DMS 273 (cell line): ENCODE data around the gene CIAO1.
"Not testable (repeated sequence)": the region's sequence is repeated elsewhere in the genome, so short reads cannot be mapped to it uniquely, and the experiment has no call there.

Experiments used
- DNase-seq: peaks from one replicate; lab custom pipeline; 2025; ENCODE audit not compliant: unreplicated experiment; lab: John Stamatoyannopoulos, UW

CIAO1 gene

GRCh38 chr2:96265840-96266679 lies at the start of gene CIAO1, which contains the start of gene TMEM127:
Gene CIAO1, plus strand, starts transcription at chr2:96266225. Its CDS starts 126 bp downstream, at chr2:96266351.
Gene TMEM127, minus strand, starts transcription at chr2:96265997. Its CDS starts 616 bp downstream, at chr2:96265381.
- peak; percentile 99 for DNase-seq

GRCh38 chr2:96218508-96219131 lies 47.4 kb upstream of the CIAO1 start:
- DNase-seq, result no peak

- DNase-seq, result not testable (repeated sequence)
Observed at GRCh38 chr2:96219959-96220358, 46.1 kb upstream of the CIAO1 start.

- not testable (repeated sequence) for DNase-seq
Observed at GRCh38 chr2:96221106-96221505, 44.9 kb upstream of the CIAO1 start.

GRCh38 chr2:96225016-96225533 lies 41.0 kb upstream of the CIAO1 start:
- no peak for DNase-seq

- DNase-seq, result no peak
Observed at GRCh38 chr2:96231316-96231715, 34.7 kb upstream of the CIAO1 start.

- no peak for DNase-seq
Observed at GRCh38 chr2:96233436-96233835, 32.6 kb upstream of the CIAO1 start.

GRCh38 chr2:96233880-96234316 lies 32.1 kb upstream of the CIAO1 start:
- no peak for DNase-seq

GRCh38 chr2:96236882-96237281 lies 29.1 kb upstream of the CIAO1 start:
- DNase-seq, result no peak

- no peak for DNase-seq
Observed at GRCh38 chr2:96238266-96238665, 27.8 kb upstream of the CIAO1 start.

GRCh38 chr2:96239091-96239490 lies 26.9 kb upstream of the CIAO1 start:
- no peak for DNase-seq

- no peak for DNase-seq
Observed at GRCh38 chr2:96239745-96240264, 26.2 kb upstream of the CIAO1 start.

- peak; percentile 68 for DNase-seq
Observed at GRCh38 chr2:96240341-96241038, 25.5 kb upstream of the CIAO1 start.

- DNase-seq, result no peak
Observed at GRCh38 chr2:96241227-96241626, 24.8 kb upstream of the CIAO1 start.

- no peak for DNase-seq
Observed at GRCh38 chr2:96241900-96242611, 24.0 kb upstream of the CIAO1 start.

- no peak for DNase-seq
Observed at GRCh38 chr2:96243843-96244242, 22.2 kb upstream of the CIAO1 start.

- DNase-seq, result no peak
Observed at GRCh38 chr2:96245609-96246390, 20.2 kb upstream of the CIAO1 start.

- no peak for DNase-seq
Observed at GRCh38 chr2:96247009-96247408, 19.0 kb upstream of the CIAO1 start.

- no peak for DNase-seq
Observed at GRCh38 chr2:96247896-96248295, 18.1 kb upstream of the CIAO1 start.

- no peak for DNase-seq
Observed at GRCh38 chr2:96248624-96249023, 17.4 kb upstream of the CIAO1 start.
